ENCODE measurements around the gene PRKCH.

DNA sequence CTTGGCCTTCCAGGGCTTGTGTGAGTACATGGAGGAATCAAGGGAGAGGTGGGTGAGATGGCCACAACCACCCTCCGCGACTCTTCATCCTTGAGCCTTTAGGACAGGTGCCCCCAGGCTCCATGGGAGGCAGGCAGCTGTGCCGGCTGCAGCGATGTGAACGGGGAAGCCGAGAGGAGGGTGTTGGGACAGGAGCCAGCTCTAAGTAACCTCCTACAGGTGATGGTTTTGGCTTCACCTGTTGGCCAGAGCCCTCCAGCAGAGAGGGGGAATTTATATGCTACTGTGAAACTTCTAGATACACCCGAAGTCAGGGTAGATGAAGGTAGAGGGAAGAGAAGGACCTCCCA lies 241.8 kb downstream of the PRKCH start:
- TF ChIP-seq, protein P1, sequence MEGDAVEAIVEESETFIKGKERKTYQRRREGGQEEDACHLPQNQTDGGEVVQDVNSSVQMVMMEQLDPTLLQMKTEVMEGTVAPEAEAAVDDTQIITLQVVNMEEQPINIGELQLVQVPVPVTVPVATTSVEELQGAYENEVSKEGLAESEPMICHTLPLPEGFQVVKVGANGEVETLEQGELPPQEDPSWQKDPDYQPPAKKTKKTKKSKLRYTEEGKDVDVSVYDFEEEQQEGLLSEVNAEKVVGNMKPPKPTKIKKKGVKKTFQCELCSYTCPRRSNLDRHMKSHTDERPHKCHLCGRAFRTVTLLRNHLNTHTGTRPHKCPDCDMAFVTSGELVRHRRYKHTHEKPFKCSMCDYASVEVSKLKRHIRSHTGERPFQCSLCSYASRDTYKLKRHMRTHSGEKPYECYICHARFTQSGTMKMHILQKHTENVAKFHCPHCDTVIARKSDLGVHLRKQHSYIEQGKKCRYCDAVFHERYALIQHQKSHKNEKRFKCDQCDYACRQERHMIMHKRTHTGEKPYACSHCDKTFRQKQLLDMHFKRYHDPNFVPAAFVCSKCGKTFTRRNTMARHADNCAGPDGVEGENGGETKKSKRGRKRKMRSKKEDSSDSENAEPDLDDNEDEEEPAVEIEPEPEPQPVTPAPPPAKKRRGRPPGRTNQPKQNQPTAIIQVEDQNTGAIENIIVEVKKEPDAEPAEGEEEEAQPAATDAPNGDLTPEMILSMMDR (IDR thresholded peaks at IDR 0.05) = no peak
- TF ChIP-seq POLR2A (IDR thresholded peaks at IDR 0.05) = no peak
